GM19467 (cell line): Measurements from ENCODE around the gene CEP295NL.
"Not testable (repeated sequence)": the region's sequence is repeated elsewhere in the genome, so short reads cannot be mapped to it uniquely, and the experiment has no call there.

Experiments
- ATAC-seq: cut with Tn5 transposase; IDR thresholded peaks from one replicate; pipeline ENCODE4 v1.9.1; 2021; ENCODE audit warnings: mild to moderate bottlenecking, moderate library complexity; ENCODE audit not compliant: unreplicated experiment

The CEP295NL gene

DNA sequence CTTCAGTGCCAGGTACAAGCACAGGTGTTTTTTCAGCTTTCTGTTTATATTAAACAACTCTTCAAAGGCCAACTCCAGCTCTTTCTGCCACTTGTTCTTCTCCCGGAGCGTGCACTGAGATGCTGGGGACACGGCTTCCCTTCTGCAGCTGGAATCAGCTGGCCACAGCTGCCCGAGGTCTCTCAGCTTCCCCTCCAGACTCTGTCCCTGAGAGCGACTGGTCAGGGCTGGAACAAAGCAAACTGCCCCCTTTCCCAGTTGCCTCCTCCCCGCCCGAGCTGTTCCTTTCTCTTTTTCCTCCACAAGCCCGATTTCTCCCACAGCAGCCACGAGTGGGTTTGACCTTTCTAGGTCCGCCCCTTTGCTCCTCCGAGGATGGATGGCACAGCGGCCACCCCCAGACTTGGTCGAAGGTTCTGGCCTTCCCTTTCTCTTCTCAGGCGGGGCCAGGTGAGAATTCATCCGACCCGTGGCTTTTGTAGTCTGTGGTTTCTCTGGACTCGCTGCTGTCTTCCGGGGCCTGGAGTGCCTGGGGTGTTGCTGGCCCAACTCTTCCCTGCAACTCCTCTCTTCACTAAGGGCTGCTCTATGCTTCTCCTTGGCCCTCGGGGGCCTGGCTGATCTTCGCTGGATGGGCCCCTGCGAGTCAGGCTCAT, 11.5 kb downstream of the CEP295NL start:
- ATAC-seq, result no peak

DNA sequence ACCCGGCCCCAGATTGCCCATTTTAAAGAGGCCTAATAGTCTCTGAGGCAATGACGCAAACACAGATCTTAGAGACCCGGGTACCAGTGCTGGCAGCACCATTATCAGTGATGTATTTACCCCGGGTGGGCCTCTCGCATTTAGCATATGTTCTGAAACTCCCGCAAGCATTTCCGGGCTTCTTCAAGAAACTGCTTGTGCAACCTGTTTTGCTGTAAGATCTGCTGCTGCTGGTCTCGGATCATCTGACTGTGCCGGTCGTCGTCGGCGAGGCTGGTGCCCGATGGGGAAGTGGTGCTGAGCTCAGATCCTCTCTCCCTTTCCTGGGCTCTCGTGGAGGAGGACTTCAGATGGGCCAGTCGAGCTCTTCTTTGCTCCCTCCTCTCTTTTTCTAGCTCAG, 12.5 kb downstream of the CEP295NL start:
- ATAC-seq, result no peak

GRCh38 chr17:78890096-78890495, 12.9 kb downstream of the CEP295NL start:
- ATAC-seq, result not testable (repeated sequence)

DNA sequence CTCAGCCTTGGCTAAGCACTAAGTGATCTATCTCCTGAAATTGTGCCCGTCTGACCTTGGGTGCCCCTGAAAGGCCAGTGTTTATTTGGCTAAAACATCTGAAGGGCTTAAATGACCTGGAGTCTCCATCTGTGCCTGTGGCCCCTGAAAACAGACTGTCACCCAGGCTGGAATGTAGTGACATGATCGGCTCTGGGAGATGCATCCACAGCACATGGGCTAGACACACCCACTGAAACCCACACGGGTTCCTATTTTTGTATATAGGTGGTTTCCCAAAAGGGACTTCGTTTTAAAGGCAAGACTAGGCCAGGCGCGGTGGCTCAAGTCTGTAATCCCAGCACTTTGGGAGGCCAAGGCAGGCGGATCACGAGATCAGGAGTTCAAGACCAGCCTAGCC, 13.5 kb downstream of the CEP295NL start:
- ATAC-seq, result no peak

DNA sequence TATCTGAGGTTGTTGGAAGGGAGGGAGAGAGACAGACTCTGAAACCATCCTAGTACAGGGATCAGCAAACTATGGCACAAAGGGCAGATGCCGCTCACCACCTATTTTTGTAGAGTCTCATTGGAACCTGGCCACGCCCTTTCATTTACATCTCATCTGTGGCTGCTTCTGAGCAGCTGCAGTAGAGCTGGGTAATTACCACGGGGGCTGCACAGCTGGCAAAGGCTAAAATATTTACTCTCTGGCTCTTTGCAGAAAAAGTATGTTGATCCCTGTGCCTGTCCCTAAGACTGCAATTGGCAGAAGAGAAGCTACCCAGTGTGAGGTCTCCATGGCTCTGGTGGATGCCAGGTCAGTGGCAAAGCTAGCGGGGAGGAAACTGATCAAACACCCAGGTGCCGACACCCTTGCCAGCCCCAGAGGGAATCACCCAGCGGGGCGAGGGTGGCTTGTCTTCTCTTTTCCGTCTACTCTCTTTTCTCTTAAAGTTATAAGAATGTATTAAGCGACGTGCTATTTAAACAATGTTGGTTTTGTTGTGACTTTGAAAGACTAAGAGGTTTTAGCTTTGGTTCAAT, 14.0 kb downstream of the CEP295NL start:
- ATAC-seq, result no peak

DNA sequence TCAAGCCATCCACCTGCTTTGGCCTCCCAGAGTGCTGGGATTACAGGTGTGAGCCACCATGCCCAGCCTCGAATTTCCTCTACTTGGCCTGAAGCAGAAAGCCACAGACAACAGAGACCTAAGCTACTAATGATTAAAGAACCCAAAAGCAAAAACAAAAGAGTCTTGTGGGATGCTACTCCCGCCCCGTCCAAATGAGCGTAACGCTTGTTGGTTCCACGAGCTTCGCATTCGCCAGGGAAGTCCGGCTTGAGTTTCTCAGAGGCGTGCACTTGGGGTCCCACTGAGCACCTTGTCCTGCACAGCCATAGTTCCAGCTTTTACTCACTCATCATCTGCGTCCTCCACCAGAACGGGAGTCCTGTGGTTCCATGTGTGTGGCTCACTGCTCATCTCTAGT, 16.0 kb downstream of the CEP295NL start:
- no peak for ATAC-seq

DNA sequence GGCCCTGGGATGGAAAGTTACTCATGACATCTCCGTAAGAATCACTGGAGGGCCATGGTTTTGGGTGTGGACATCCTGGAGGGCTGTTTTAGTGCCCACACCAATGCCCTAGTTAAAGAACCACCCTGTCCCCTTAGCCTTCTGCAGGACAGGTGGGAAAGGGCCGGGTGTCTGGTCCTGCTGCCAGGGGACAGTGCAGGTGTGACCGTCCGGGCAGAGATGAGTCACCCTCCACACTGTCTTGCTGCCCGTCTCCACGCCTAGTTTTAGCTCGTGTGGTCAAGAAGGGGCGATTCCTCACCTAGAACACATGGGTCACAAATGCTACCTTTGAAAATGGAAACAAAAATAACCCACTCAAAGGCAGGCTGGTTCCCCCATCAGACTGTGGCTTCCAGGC, 17.0 kb downstream of the CEP295NL start:
- ATAC-seq, result no peak

DNA sequence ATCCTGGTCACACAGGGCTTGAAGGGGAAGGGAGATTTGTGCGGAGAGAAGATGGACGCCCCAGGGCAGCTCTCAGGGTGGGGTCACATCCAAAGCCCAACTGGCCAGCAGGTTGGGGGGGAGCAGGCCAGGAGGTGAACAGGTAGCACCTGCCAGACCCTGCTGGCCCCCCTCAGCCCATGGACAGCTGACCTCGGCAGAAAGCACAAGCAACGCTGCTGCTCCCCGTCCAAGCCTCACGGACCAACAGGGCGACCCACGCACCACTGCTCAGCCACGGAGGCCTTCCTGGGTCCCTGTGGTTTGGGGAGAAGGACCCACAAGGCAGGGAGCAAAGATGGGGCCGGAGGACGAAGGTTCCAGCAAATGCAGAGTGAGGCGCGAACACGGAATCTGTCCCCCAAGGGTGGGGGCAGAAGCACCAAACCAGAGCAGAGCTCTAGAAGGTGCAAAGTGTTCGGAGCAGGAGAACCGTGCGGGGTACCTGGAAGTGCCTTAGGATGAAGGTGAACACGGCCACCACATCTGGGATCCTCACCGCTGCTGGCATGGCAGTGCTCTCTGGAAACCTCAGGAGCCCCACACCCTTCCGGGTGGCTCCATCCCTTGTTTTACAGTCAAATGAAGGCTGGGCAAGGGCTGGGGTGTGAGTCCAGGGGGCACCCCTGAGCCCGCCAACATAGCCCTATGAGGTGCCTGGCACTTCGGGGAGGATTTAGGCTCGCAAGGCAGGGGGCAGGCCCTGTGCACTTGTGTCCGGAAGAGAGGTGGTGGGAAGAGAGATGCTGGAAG, 17.9 kb downstream of the CEP295NL start:
- ATAC-seq, result no peak

DNA sequence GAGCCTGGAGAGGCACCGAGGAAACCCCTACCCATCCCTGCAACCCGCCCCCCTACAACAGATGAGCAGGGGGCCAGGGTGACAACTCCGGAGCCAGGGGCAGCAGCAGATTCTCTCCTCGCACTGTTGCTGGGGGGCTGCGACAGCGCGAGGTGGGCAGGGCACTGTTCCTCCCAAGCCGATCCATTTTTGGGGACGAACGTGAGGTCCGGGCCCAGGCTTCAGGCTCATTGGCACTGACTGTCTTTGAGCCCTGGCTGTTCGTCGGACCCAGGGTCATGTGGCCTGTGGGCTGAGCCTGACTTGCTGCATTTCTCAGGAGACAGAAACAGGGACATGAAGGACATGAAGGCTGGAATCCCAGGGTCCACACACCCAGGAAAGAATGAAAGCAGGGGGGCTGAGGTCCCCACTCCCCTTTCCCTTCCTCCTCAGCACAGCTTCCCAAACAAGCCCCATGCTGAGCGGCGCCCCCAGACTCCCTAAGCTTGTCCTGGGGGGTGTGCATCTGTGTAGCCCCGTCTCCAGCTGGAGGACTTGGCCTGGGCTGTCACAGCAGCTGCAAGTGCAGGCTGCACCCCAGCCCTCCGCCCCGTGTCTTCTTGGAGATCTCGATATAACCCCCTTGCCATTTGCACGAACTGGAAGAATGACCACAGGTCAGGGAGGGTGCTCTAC, 18.7 kb downstream of the CEP295NL start:
- ATAC-seq, result no peak

- no peak for ATAC-seq
These were observed 19.4 kb downstream of the CEP295NL start for GRCh38 chr17:78883533-78884131.

- no peak for ATAC-seq
These were observed 19.9 kb downstream of the CEP295NL start for GRCh38 chr17:78883089-78883532.

DNA sequence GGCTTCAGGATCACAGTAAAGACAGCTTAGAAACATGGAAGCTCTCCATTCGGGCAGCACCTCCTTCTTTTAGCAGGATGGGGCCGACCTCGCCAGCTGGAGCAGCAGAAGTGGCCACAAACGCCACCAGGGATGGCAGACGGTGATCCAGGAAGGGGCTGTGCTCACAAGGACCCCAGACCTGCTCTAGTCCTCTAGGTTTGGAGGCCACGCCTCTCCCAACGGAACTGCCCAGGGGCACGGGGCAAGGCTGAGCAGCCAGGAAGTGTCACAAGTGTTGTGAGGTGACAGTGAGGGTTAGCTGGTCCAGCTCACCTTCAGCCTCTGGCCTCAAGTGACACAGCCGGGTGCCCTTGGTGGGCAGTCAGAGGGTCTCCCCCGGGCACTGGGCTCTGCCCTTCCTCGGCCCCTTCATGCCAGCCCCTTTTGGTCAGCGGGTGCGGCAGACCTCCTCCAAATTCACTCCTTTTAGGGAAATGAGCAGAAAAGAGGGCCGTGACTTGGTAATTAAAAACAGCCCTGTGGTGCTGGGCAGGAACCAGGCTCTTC, 20.4 kb downstream of the CEP295NL start:
- ATAC-seq, result no peak

DNA sequence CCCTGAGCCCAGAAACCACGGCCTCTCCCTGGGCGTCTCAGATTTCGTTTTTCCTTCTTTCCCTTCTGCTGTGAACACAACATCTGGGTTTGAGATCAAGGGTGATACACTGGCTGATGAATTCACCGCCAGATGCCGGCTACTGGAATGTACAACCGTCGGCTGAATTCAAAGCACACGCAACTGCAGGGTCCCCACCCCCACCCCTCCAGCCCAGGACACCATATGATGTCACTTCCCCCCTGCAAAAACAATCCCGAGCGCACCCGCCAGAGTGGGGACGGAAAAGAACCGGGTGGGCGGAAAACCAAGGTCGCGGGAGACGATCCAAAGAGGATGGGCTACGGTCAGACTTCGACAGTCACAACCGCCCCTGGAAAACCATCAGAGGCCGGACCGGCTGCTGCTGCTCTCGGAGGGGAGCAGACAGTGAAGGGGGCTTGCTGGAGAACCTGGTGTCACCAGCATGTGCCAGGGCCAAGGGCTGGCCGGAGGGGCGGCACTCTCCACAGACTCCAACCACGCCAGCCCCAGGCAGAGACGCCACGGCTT, 23.3 kb downstream of the CEP295NL start:
- no peak for ATAC-seq

- no peak for ATAC-seq
These were observed 24.0 kb downstream of the CEP295NL start for GRCh38 chr17:78878871-78879527.

- ATAC-seq, result no peak
These were observed 24.7 kb downstream of the CEP295NL start for GRCh38 chr17:78878261-78878660.

GRCh38 chr17:78876954-78877517, 26.0 kb downstream of the CEP295NL start:
- not testable (repeated sequence) for ATAC-seq

DNA sequence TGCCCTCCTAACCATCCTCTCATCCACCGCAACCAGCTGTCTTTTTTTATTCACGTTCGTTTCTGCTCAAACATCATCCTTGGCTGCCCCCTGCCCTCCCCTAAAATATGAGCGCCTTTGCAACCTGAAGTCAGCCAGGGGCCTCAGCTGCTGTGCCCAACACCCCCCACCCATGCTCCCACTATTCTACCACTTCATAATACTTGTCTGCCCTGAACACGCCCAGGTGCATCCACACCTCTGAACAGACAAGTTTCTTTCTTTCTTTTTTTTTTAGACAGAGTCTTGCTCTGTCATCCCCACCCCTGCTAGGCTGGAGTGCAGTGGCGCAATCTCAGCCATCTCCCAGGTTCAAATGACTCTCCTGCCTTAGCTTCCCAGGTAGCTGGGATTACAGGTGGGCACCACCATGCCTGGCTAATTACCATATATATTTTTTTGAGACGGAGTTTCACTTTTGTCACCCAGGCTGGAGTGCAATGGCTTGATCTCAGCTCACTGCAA, 26.9 kb downstream of the CEP295NL start:
- no peak for ATAC-seq

DNA sequence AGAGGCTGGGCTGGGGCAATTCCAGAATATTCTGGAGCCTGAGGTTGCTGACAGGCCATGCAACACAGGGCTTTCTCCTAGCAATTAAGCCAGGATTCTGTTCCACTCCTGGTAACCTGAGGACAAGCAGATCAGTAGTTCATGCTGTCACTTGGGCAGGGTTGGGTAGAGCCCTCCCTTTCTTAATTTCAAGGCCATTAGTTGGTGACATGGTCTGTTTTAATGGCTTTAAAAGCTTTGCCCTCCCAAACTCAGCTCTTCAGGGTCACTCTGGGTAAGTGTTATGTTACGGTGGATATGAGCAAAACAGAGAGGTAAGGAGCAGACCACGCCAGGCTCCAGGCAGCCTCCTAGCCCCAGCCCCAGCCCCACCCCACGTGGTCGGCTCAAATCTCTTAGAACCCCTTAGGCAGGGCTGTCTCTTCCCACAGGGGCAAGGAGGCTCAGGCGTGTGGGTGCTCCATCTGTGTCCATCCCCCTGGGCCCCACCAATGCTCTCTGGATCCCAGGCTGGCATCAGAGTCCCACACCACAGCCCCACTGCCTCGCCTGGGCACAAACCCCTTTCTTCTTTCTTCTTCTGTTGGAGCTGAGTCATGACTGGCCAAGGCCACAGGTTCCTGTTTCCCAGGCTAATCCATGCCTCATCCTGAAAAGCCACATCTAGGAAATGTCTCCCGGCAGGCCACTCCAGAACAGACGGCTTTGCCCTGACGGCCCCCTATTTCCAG, 27.5 kb downstream of the CEP295NL start:
- ATAC-seq, result no peak
